IMR-90 (cell line): Measurements from ENCODE around the gene BCAT1.
A peak's percentile ranks its signal among the peaks of the same experiment; 100 is the strongest.

ENCODE experiments used
- CHD1 ChIP-seq: IDR thresholded peaks from 2 replicates; pipeline ENCODE4 v1.6.1; 2012; ENCODE audit warnings: low read depth, low read length, improper control_type of control experiment
- CTCF ChIP-seq: conservative IDR thresholded peaks from 2 replicates; pipeline ENCODE4 v1.5.1; 2012; ENCODE audit warnings: mild to moderate bottlenecking, low read depth, low read length, improper control_type of control experiment
- FOS ChIP-seq: fragments of 150-350 bp; IDR thresholded peaks from 2 replicates; pipeline ENCODE4 v1.6.1; 2016; ENCODE audit warnings: low read depth, low read length
- MAFK ChIP-seq: IDR thresholded peaks from 2 replicates; pipeline ENCODE4 v1.6.1; 2012; ENCODE audit warnings: low read depth, low read length, improper control_type of control experiment
- MAZ ChIP-seq: IDR thresholded peaks from 2 replicates; pipeline ENCODE4 v1.6.1; 2012; ENCODE audit warnings: low read depth, mild to moderate bottlenecking, low read length, improper control_type of control experiment, moderate library complexity, borderline replicate concordance
- MXI1 ChIP-seq: IDR thresholded peaks from 2 replicates; pipeline ENCODE4 v1.6.1; 2012; ENCODE audit warnings: low read depth, mild to moderate bottlenecking, low read length, moderate library complexity, borderline replicate concordance
- NFE2L2 ChIP-seq: fragments of 150-350 bp; IDR thresholded peaks from 2 replicates; pipeline ENCODE4 v1.6.1; 2016; ENCODE audit warnings: low read depth, mild to moderate bottlenecking, low read length
- POLR2A ChIP-seq: IDR thresholded peaks from 2 replicates; pipeline ENCODE4 v1.6.1; 2012; ENCODE audit warnings: mild to moderate bottlenecking, low read depth, low read length
- RAD21 ChIP-seq: IDR thresholded peaks from 2 replicates; pipeline ENCODE4 v1.6.1; 2012; ENCODE audit warnings: low read length, improper control_type of control experiment
- RCOR1 ChIP-seq: IDR thresholded peaks from 2 replicates; pipeline ENCODE4 v1.6.1; 2012; ENCODE audit warnings: mild to moderate bottlenecking, low read length, improper control_type of control experiment; ENCODE audit not compliant: insufficient replicate concordance
- RFX5 ChIP-seq: IDR thresholded peaks from 2 replicates; pipeline ENCODE4 v1.8.0; 2012; ENCODE audit warnings: low read depth, mild to moderate bottlenecking, low read length, moderate library complexity

GRCh38 chr12:24821691-24822090 lies 127.2 kb downstream of the BCAT1 start:
- TF ChIP-seq CTCF: no peak
- TF ChIP-seq POLR2A: no peak
- TF ChIP-seq MAZ: no peak
- TF ChIP-seq RFX5: no peak
- TF ChIP-seq RAD21: no peak
- no peak for TF ChIP-seq MAFK
- peak; percentile 15; the same call in 1 of the 2 replicates for TF ChIP-seq FOS
- no peak for TF ChIP-seq RCOR1
- no peak for TF ChIP-seq CHD1
- TF ChIP-seq MXI1: no peak
- no peak for TF ChIP-seq NFE2L2
